ENCODE data around the gene PIMREG. TPM values are rescaled to one million over a fixed set of nuclear protein-coding genes. Genes with fewer than 3 reads are reported as not detected.

The PIMREG gene
- total RNA-seq, 1 donor from 2014 or later: 0.62 TPM

- peaks cover 5% of the 10 kb centered on the region for H3K27me3 ChIP-seq (ENCODE audit: low read depth)
- ATAC-seq: no peak
- TF ChIP-seq CTCF (IDR thresholded peaks at IDR 0.05): no peak
- no peaks in the 10 kb centered on the region for H3K4me1 ChIP-seq
- intact Hi-C loops (cut with DNase I): no loop called here
- no peaks in the 10 kb centered on the region for H3K36me3 ChIP-seq
- no peaks in the 10 kb centered on the region for H3K9me3 ChIP-seq
- H3K27ac ChIP-seq: no peak overlapping the region
- H3K4me3 ChIP-seq: no peak overlapping the region
- peak; percentile 31 for DNase-seq
Measured at GRCh38 chr17:6496116-6496481, 51.8 kb downstream of the PIMREG start.

- H3K9me3 ChIP-seq: no peaks in the 10 kb centered on the region
- ATAC-seq (no peak), DNase-seq (peak; percentile 13)
- intact Hi-C loops (cut with DNase I): no loop called here
- H3K36me3 ChIP-seq: no peaks in the 10 kb centered on the region
- no peaks in the 10 kb centered on the region for H3K4me1 ChIP-seq
- H3K27ac ChIP-seq: no peak overlapping the region
- no peak for TF ChIP-seq CTCF (IDR thresholded peaks at IDR 0.05)
- H3K27me3 ChIP-seq (ENCODE audit: low read depth): peaks cover 5% of the 10 kb centered on the region
- no peak overlapping the region for H3K4me3 ChIP-seq
Measured at GRCh38 chr17:6496640-6497441, 52.6 kb downstream of the PIMREG start.

GRCh38 chr17:6497496-6498221 is 53.4 kb downstream of the PIMREG start:
- no peak for TF ChIP-seq CTCF (IDR thresholded peaks at IDR 0.05)
- Histone ChIP-seq H3K27ac (no peak overlapping the region), H3K4me1 (no peaks in the 10 kb centered on the region), H3K36me3 (no peaks in the 10 kb centered on the region), H3K4me3 (no peak overlapping the region), H3K27me3 (ENCODE audit: low read depth) (peaks cover 5% of the 10 kb centered on the region), H3K9me3 (no peaks in the 10 kb centered on the region)
- intact Hi-C loops (cut with DNase I): no loop called here
- DNase-seq: peak; percentile 24
- ATAC-seq: no peak

DNA sequence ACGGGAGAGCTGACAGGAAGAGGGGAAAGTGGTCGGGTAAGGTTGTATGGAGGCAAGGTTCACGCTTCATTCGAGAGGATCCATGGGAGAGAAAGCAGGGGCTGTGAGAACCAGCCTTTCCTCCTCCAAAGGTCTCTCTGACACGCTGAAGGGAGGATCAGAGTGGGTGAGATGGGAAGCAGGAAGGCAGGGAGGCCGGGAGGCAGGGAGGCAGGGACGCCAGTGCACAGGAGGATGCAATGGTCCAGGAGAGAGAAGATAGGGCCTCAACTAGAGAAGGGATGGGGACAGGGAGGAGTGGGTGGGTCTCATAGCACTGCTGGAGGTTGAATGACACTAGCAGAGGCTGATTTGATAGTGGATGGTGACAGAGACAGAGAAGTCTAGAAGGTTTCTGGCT is 54.1 kb downstream of the PIMREG start:
- no peak for DNase-seq
- TF ChIP-seq CTCF (IDR thresholded peaks at IDR 0.05): no peak
- H3K27ac ChIP-seq: no peak overlapping the region
- no peaks in the 10 kb centered on the region for H3K4me1 ChIP-seq
- H3K9me3 ChIP-seq: no peaks in the 10 kb centered on the region
- peaks cover 5% of the 10 kb centered on the region for H3K27me3 ChIP-seq (ENCODE audit: low read depth)
- ATAC-seq: no peak
- H3K36me3 ChIP-seq: no peaks in the 10 kb centered on the region
- H3K4me3 ChIP-seq: no peak overlapping the region
- intact Hi-C loops (cut with DNase I): no loop called here

- H3K4me3 ChIP-seq: no peak overlapping the region
- ATAC-seq: no peak
- no peaks in the 10 kb centered on the region for H3K36me3 ChIP-seq
- intact Hi-C loops (cut with DNase I): no loop called here
- H3K27ac ChIP-seq: no peak overlapping the region
- DNase-seq: peak; percentile 14
- H3K27me3 ChIP-seq (ENCODE audit: low read depth): peaks cover 5% of the 10 kb centered on the region
- no peaks in the 10 kb centered on the region for H3K9me3 ChIP-seq
- no peaks in the 10 kb centered on the region for H3K4me1 ChIP-seq
- TF ChIP-seq CTCF (IDR thresholded peaks at IDR 0.05): no peak
Measured at GRCh38 chr17:6498901-6499540, 54.8 kb downstream of the PIMREG start.

Other genes with a start within 250 kb of the PIMREG start
- gene AIPL1, start 9.3 kb upstream of the PIMREG start, total RNA-seq: not detected
- gene PITPNM3, start 112.1 kb downstream of the PIMREG start, total RNA-seq: 12.3 TPM
- gene KIAA0753, start 196.3 kb downstream of the PIMREG start, total RNA-seq: 20.0 TPM
- 50.4 TPM for gene TXNDC17, start 196.6 kb downstream of the PIMREG start, total RNA-seq
- gene MED31, start 207.2 kb downstream of the PIMREG start, total RNA-seq: 17.4 TPM
- 1.9 TPM for gene C17orf100, start 207.3 kb downstream of the PIMREG start, total RNA-seq

Measured in lower lobe of right lung (tissue), 2 donors.